ENCODE measurements around the gene CPHXL2.

- TF ChIP-seq, protein P1, sequence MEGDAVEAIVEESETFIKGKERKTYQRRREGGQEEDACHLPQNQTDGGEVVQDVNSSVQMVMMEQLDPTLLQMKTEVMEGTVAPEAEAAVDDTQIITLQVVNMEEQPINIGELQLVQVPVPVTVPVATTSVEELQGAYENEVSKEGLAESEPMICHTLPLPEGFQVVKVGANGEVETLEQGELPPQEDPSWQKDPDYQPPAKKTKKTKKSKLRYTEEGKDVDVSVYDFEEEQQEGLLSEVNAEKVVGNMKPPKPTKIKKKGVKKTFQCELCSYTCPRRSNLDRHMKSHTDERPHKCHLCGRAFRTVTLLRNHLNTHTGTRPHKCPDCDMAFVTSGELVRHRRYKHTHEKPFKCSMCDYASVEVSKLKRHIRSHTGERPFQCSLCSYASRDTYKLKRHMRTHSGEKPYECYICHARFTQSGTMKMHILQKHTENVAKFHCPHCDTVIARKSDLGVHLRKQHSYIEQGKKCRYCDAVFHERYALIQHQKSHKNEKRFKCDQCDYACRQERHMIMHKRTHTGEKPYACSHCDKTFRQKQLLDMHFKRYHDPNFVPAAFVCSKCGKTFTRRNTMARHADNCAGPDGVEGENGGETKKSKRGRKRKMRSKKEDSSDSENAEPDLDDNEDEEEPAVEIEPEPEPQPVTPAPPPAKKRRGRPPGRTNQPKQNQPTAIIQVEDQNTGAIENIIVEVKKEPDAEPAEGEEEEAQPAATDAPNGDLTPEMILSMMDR (IDR thresholded peaks at IDR 0.05): no peak
- no peak for TF ChIP-seq EZH2 (IDR thresholded peaks at IDR 0.05; ENCODE audit: borderline replicate concordance, insufficient read depth, low read depth, low read length, poor library complexity, severe bottlenecking)
Measured at GRCh38 chr16:75702242-75702641, 25.4 kb upstream of the CPHXL2 start.

Measured in B cell (primary cell).